Endothelial cell of umbilical vein (primary cell): ENCODE measurements around the gene PCDHB13. TPM values are rescaled to one million over a fixed set of nuclear protein-coding genes. Genes with fewer than 3 reads are reported as not detected.
A peak's percentile ranks its signal among the peaks of the same experiment; 100 is the strongest.
"Not testable (repeated sequence)": the region's sequence is repeated elsewhere in the genome, so short reads cannot be mapped to it uniquely, and the experiment has no call there.

Experiments
- BruUV-seq: library from RNA; stranded (reverse); fragments of 400-500 nt; replicated peaks from 2 replicates; lab custom pipeline; 2021; lab: Mats Ljungman, UMichigan
- CTCF ChIA-PET: fragments of 300-600, 350-600 bp; sonication (Branson Sonifier 250); formaldehyde crosslinking; loops from one replicate; lab custom pipeline; 2021; ENCODE audit warnings: antibody characterized with exemption, inconsistent platforms; lab: Charles Lee
- POLR2A ChIA-PET: fragments of 300-600, 350-600 bp; sonication (Branson Sonifier 250); formaldehyde crosslinking; loops from one replicate; lab custom pipeline; 2021; ENCODE audit warnings: antibody characterized with exemption, inconsistent platforms; lab: Charles Lee
- DNase-seq: peaks from one replicate; pipeline ENCODE4 v3.0.0-alpha.2; 2011; ENCODE audit warnings: low read depth, low spot score
- FAIRE-seq: peaks from 2 replicates; lab custom pipeline; 2011; peaks lifted over from hg19 to GRCh38; lab: Jason Lieb, UNC
- H2AFZ ChIP-seq: 2 replicates; pipeline ENCODE4 v1.6.0; 2012; ENCODE audit warnings: low read depth, low read length, control low read depth, inconsistent platforms
- H3K27ac ChIP-seq: 2 replicates; pipeline ENCODE4 v1.5.1; 2011; ENCODE audit warnings: low read depth, mild to moderate bottlenecking, control low read depth, low read length, moderate library complexity; ENCODE audit not compliant: insufficient read depth
- H3K27me3 ChIP-seq, 2 experiments: 2 replicates each; pipeline versions ENCODE4 v1.6.0 to v1.6.1; 2011; ENCODE audit warnings: low read length in 2 of 2, mixed read lengths in 1 of 2; ENCODE audit not compliant: control insufficient read depth in 2 of 2, insufficient read depth in 2 of 2
- H3K36me3 ChIP-seq, 2 experiments: 2 replicates in 1 of 2; 3 replicates in 1 of 2; pipeline ENCODE4 v1.5.1; 2011; ENCODE audit warnings: low read length in 2 of 2, mild to moderate bottlenecking in 1 of 2, moderate library complexity in 1 of 2; ENCODE audit not compliant: control insufficient read depth in 2 of 2, insufficient read depth in 2 of 2; ENCODE audit errors: extremely low read depth in 1 of 2
- H3K4me1 ChIP-seq: 3 replicates; pipeline ENCODE4 v1.5.1; 2011; ENCODE audit warnings: mild to moderate bottlenecking, low read length; ENCODE audit not compliant: control insufficient read depth, insufficient read depth; ENCODE audit errors: extremely low read depth
- H3K4me2 ChIP-seq: 2 replicates; pipeline ENCODE4 v1.6.1; 2011; ENCODE audit warnings: low read length, control low read depth, mixed read lengths; ENCODE audit not compliant: insufficient read depth
- H3K4me3 ChIP-seq, 3 experiments: fragments of 200-600 bp in 1 of 3; sonication (generic), shearing (Covaris generic) in 1 of 3; replicated peaks in 1 of 3; 2 replicates each; pipeline ENCODE4 v1.5.1; 2011 to 2016; ENCODE audit warnings: control low read depth in 3 of 3, low read length in 3 of 3, mild to moderate bottlenecking in 2 of 3, inconsistent platforms in 1 of 3, low read depth in 1 of 3, moderate library complexity in 1 of 3; ENCODE audit not compliant: insufficient read depth in 1 of 3
- H3K79me2 ChIP-seq: 2 replicates; pipeline ENCODE4 v1.6.0; 2012; ENCODE audit warnings: low read length, inconsistent platforms; ENCODE audit not compliant: control insufficient read depth, insufficient read depth
- H3K9ac ChIP-seq: replicated peaks from 2 replicates; pipeline ENCODE3; 2011; ENCODE audit warnings: low read length, control low read depth; ENCODE audit not compliant: insufficient read depth; ENCODE audit errors: extremely low read depth
- H3K9me1 ChIP-seq: replicated peaks from 3 replicates; pipeline ENCODE4 v1.6.0; 2011; ENCODE audit warnings: mild to moderate bottlenecking, low read length; ENCODE audit not compliant: control insufficient read depth, insufficient read depth; ENCODE audit errors: extremely low read depth
- H3K9me3 ChIP-seq: replicated peaks from 2 replicates; pipeline ENCODE4 v1.5.1; 2012; ENCODE audit warnings: low read length, inconsistent platforms; ENCODE audit not compliant: control insufficient read depth, insufficient read depth
- H4K20me1 ChIP-seq: replicated peaks from 2 replicates; pipeline ENCODE3; 2011; ENCODE audit warnings: mild to moderate bottlenecking, low read length; ENCODE audit not compliant: control insufficient read depth, insufficient read depth; ENCODE audit errors: extremely low read depth
- CTCF ChIP-seq, 2 donors: IDR thresholded peaks; 1 replicate in 1 of 2; 2 replicates in 1 of 2; pipeline ENCODE4 v1.5.1; 2011; ENCODE audit warnings: low read length in 2 of 2, mild to moderate bottlenecking in 2 of 2, moderate library complexity in 2 of 2, control low read depth in 1 of 2, inconsistent platforms in 1 of 2, low read depth in 1 of 2; ENCODE audit not compliant: insufficient read depth in 1 of 2; ENCODE audit errors: extremely low read depth in 1 of 2
- EZH2 ChIP-seq: IDR thresholded peaks from 2 replicates; pipeline ENCODE4 v1.6.1; 2012; ENCODE audit warnings: borderline replicate concordance, low read depth, mild to moderate bottlenecking, moderate library complexity, low read length, inconsistent platforms; ENCODE audit not compliant: severe bottlenecking
- FOS ChIP-seq: IDR thresholded peaks from 2 replicates; pipeline ENCODE4 v1.6.1; 2011; ENCODE audit warnings: mild to moderate bottlenecking, low read length, moderate library complexity, borderline replicate concordance; ENCODE audit not compliant: insufficient read depth
- GATA2 ChIP-seq: IDR thresholded peaks from 2 replicates; pipeline ENCODE4 v1.7.0; 2011; ENCODE audit warnings: low read depth, mild to moderate bottlenecking, moderate library complexity, mixed read lengths, low read length; ENCODE audit not compliant: insufficient read length, insufficient read depth
- JUN ChIP-seq: IDR thresholded peaks from 2 replicates; pipeline ENCODE4 v1.6.1; 2011; ENCODE audit warnings: borderline replicate concordance, low read depth; ENCODE audit not compliant: insufficient read length, insufficient read depth
- MAX ChIP-seq: IDR thresholded peaks from 2 replicates; pipeline ENCODE4 v1.6.1; 2011; ENCODE audit not compliant: insufficient read depth, insufficient read length
- MYC ChIP-seq: IDR thresholded peaks from one replicate; pipeline ENCODE4 v1.6.1; 2011; ENCODE audit warnings: mild to moderate bottlenecking, low read depth, low read length
- POLR2A ChIP-seq: IDR thresholded peaks from 2 replicates; pipeline ENCODE4 v1.6.1; 2012; ENCODE audit warnings: low read depth, mild to moderate bottlenecking, control low read depth, low read length
- POLR2AphosphoS5 ChIP-seq: IDR thresholded peaks from 2 replicates; pipeline ENCODE4 v1.6.1; 2012; ENCODE audit warnings: low read depth, mild to moderate bottlenecking, control low read depth, low read length, moderate library complexity; ENCODE audit not compliant: insufficient read depth
- dilution Hi-C: fragments of 300-500 bp; cut with MboI; formaldehyde crosslinking; loops from one replicate; pipeline ENCODE4 v1.15.0; 2019; ENCODE audit warnings: low sequenced_read_pairs; ENCODE audit not compliant: extremely low pct_ligation_motif_present
- intact Hi-C: fragments of 100-400 bp; cut with micrococcal nuclease; formaldehyde crosslinking; loops from one replicate; pipeline ENCODE4 v1.10.0; 2022
- polyA plus RNA-seq, 4 experiments: library from polyadenylated mRNA; depleted of rRNA in 3 of 4; stranded (reverse) in 3 of 4; unstranded in 1 of 4; fragments of >200 nt; gene quantifications; 2 replicates each; pipeline versions ENCODE4 v1.2.1 to v1.2.3, GENCODE V29; 2011 to 2012; ENCODE audit warnings: missing spikeins in 1 of 4
- total RNA-seq: library from RNA; stranded (reverse); gene quantifications from 2 replicates; pipeline ENCODE4 v1.2.3, GENCODE V29; 2021

The PCDHB13 gene
- total and polyA plus RNA-seq, 2 donors (not counting 3 experiments of a cell fraction or from before 2014, with no cell fraction given): 0.57 to 0.77 TPM

GRCh38 chr5:141223112-141223783 is 9.5 kb downstream of the PCDHB13 start, which contains the start of gene PCDHB14:
TSS of gene PCDHB14 (plus strand) at chr5:141223343. CDS start at chr5:141223506, 163 bp downstream.
- intact Hi-C loops (no loop called here), dilution Hi-C loops (no loop called here)
- DNase-seq (peak; percentile 31), FAIRE-seq (no peak)
- Histone ChIP-seq H3K36me3 (no peaks in the 10 kb centered on the region), H3K4me3 (peak within 1 kb of the TSS in 1 of 3 experiments; percentile 32), H3K27ac (no peak within 1 kb of the TSS), H3K4me1 (no peaks in the 10 kb centered on the region), H4K20me1 (no peaks in the 10 kb centered on the region), H3K9me1 (no peaks in the 10 kb centered on the region), H3K9me3 (no peaks in the 10 kb centered on the region), H3K79me2 (no peaks in the 10 kb centered on the region), H2AFZ (no peak within 1 kb of the TSS), H3K4me2 (peak within 1 kb of the TSS; percentile 11), H3K27me3 (no peaks in the 10 kb centered on the region), H3K9ac (no peak within 1 kb of the TSS)
- POLR2A ChIA-PET: no interaction called here
- CTCF ChIA-PET: interaction anchor here (0.6 to 3.3 kb wide), 23 partner anchors 11 to 344 kb away, joined by 3 to 48 read pairs (median 4); partner anchors contain the start of genes PCDHB12, PCDHB15, PCDHGA1 and PCDHGA10
- TF ChIP-seq POLR2AphosphoS5 (no peak), JUN (no peak), MYC (no peak), FOS (no peak), POLR2A (no peak), EZH2 (no peak), CTCF (IDR thresholded peaks at IDR 0.05; ENCODE audit: extremely low read depth in 1 of 2, insufficient read depth in 1 of 2, low read depth in 1 of 2, low read length in 2 of 2) (no peak), GATA2 (no peak), MAX (no peak)
- BruUV-seq: no TSS peak

- DNase-seq, H2AFZ ChIP-seq, H3K9me3 ChIP-seq, FAIRE-seq, H3K9ac ChIP-seq, H3K4me2 ChIP-seq, BruUV-seq, CTCF ChIA-PET, POLR2A ChIA-PET, H3K27ac ChIP-seq, H3K4me3 ChIP-seq, dilution Hi-C loops, H4K20me1 ChIP-seq, H3K9me1 ChIP-seq, H3K79me2 ChIP-seq, H3K4me1 ChIP-seq, intact Hi-C loops, H3K36me3 ChIP-seq, H3K27me3 ChIP-seq: not testable (repeated sequence)
Measured at GRCh38 chr5:141224844-141225243, 11.1 kb downstream of the PCDHB13 start.
